Measurements from ENCODE around the gene CDA. TPM values are rescaled to one million over a fixed set of nuclear protein-coding genes. Genes with fewer than 3 reads are reported as not detected.

CDA gene
- total and polyA plus RNA-seq, 9 of the 15 experiments (the other 6 are each of a cell fraction or from before 2014, with no cell fraction given) = not detected

DNA sequence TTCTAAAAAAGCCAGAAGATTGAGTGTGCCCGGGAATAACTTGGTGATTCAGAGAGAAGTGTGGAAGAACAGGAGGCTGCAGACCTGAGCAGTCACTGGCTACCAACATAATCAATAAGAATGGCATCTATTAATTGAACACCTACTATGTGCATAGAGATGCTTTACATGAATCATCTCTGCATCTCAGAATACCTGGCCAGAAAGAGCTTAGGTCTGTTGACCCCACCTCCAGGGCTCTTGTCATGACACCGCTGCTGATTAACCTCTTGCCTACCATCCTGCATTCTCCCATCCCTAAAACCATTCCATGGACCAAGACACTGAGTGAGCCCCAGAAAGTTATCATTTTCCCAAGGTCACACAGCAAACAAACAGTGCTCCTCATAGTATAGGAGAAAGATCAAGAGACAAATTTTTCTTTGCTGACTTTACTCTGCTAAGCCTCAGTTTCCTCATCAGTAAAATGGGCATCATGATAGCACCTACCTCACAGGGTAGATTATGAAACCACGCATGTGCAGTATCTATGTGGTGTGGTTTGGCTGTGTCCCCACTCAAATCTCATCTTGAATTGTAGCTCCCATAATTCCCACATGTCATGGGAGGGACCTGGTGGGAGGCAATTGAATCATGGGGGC is 28.1 kb downstream of the CDA start (continued):
- TF ChIP-seq ZSCAN29 (IDR thresholded peaks at IDR 0.05) = no peak
- TF ChIP-seq ZNF76 (CRISPR knock-in tag; IDR thresholded peaks at IDR 0.05; ENCODE audit: borderline replicate concordance) = no peak
- TF ChIP-seq HBP1 (CRISPR knock-in tag; IDR thresholded peaks at IDR 0.05) = no peak
- no peak for TF ChIP-seq NFRKB (IDR thresholded peaks at IDR 0.05; ENCODE audit: low read depth)
- TF ChIP-seq DMBX1 (CRISPR knock-in tag; IDR thresholded peaks at IDR 0.05; ENCODE audit: borderline replicate concordance) = no peak
- TF ChIP-seq ZNF384 (IDR thresholded peaks at IDR 0.05; ENCODE audit: low read depth, low read length) = no peak
- TF ChIP-seq BACH1 (tag; IDR thresholded peaks at IDR 0.05) = no peak
- TF ChIP-seq, protein P1, sequence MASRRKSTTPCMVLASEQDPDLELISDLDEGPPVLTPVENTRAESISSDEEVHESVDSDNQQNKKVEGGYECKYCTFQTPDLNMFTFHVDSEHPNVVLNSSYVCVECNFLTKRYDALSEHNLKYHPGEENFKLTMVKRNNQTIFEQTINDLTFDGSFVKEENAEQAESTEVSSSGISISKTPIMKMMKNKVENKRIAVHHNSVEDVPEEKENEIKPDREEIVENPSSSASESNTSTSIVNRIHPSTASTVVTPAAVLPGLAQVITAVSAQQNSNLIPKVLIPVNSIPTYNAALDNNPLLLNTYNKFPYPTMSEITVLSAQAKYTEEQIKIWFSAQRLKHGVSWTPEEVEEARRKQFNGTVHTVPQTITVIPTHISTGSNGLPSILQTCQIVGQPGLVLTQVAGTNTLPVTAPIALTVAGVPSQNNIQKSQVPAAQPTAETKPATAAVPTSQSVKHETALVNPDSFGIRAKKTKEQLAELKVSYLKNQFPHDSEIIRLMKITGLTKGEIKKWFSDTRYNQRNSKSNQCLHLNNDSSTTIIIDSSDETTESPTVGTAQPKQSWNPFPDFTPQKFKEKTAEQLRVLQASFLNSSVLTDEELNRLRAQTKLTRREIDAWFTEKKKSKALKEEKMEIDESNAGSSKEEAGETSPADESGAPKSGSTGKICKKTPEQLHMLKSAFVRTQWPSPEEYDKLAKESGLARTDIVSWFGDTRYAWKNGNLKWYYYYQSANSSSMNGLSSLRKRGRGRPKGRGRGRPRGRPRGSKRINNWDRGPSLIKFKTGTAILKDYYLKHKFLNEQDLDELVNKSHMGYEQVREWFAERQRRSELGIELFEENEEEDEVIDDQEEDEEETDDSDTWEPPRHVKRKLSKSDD (conservative IDR thresholded peaks at IDR 0.05; ENCODE audit: low read length) = no peak
- TF ChIP-seq TGIF2 (CRISPR knock-in tag; IDR thresholded peaks at IDR 0.05) = no peak
- TF ChIP-seq GTF2A2 (tag; IDR thresholded peaks at IDR 0.05) = no peak
- TF ChIP-seq NR2C2 (CRISPR knock-in tag; IDR thresholded peaks at IDR 0.05) = no peak
- no peak for TF ChIP-seq NR2C2 (tag; IDR thresholded peaks at IDR 0.05)
- TF ChIP-seq TAL1 (IDR thresholded peaks at IDR 0.05) = no peak
- TF ChIP-seq SMAD3 (CRISPR knock-in tag; conservative IDR thresholded peaks at IDR 0.05) = no peak
- TF ChIP-seq COPS2 (conservative IDR thresholded peaks at IDR 0.05) = no peak
- TF ChIP-seq ZFPM2 (CRISPR knock-in tag; IDR thresholded peaks at IDR 0.05) = no peak
- TF ChIP-seq, protein P2, sequence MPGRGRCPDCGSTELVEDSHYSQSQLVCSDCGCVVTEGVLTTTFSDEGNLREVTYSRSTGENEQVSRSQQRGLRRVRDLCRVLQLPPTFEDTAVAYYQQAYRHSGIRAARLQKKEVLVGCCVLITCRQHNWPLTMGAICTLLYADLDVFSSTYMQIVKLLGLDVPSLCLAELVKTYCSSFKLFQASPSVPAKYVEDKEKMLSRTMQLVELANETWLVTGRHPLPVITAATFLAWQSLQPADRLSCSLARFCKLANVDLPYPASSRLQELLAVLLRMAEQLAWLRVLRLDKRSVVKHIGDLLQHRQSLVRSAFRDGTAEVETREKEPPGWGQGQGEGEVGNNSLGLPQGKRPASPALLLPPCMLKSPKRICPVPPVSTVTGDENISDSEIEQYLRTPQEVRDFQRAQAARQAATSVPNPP (IDR thresholded peaks at IDR 0.05; ENCODE audit: borderline replicate concordance, insufficient read depth, insufficient read length) = no peak
- no peak for TF ChIP-seq POLR3G (IDR thresholded peaks at IDR 0.05; ENCODE audit: extremely low read depth, insufficient read length, insufficient replicate concordance)
- TF ChIP-seq, protein P3, sequence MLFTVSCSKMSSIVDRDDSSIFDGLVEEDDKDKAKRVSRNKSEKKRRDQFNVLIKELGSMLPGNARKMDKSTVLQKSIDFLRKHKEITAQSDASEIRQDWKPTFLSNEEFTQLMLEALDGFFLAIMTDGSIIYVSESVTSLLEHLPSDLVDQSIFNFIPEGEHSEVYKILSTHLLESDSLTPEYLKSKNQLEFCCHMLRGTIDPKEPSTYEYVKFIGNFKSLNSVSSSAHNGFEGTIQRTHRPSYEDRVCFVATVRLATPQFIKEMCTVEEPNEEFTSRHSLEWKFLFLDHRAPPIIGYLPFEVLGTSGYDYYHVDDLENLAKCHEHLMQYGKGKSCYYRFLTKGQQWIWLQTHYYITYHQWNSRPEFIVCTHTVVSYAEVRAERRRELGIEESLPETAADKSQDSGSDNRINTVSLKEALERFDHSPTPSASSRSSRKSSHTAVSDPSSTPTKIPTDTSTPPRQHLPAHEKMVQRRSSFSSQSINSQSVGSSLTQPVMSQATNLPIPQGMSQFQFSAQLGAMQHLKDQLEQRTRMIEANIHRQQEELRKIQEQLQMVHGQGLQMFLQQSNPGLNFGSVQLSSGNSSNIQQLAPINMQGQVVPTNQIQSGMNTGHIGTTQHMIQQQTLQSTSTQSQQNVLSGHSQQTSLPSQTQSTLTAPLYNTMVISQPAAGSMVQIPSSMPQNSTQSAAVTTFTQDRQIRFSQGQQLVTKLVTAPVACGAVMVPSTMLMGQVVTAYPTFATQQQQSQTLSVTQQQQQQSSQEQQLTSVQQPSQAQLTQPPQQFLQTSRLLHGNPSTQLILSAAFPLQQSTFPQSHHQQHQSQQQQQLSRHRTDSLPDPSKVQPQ (CRISPR knock-in tag; IDR thresholded peaks at IDR 0.05; ENCODE audit: borderline replicate concordance) = no peak
- TF ChIP-seq CEBPG (CRISPR knock-in tag; IDR thresholded peaks at IDR 0.05) = no peak
- TF ChIP-seq CEBPG (tag; conservative IDR thresholded peaks at IDR 0.05 in 1 of 2, IDR thresholded peaks at IDR 0.05 in 1 of 2) = no peak
- TF ChIP-seq ZKSCAN1 (IDR thresholded peaks at IDR 0.05; ENCODE audit: low read depth, low read length) = peak; percentile 50; the same call in 1 of the 2 replicates
- no peak for TF ChIP-seq SMAD1 (IDR thresholded peaks at IDR 0.05; ENCODE audit: low read depth, low read length, partially characterized antibody)
